Measurements from ENCODE around the gene PRDX6.

Gene PRDX6

GRCh38 chr1:173532237-173532636 is 55.1 kb downstream of the PRDX6 start:
- no peak overlapping the region for H3K27ac ChIP-seq
- TF ChIP-seq, protein P1, sequence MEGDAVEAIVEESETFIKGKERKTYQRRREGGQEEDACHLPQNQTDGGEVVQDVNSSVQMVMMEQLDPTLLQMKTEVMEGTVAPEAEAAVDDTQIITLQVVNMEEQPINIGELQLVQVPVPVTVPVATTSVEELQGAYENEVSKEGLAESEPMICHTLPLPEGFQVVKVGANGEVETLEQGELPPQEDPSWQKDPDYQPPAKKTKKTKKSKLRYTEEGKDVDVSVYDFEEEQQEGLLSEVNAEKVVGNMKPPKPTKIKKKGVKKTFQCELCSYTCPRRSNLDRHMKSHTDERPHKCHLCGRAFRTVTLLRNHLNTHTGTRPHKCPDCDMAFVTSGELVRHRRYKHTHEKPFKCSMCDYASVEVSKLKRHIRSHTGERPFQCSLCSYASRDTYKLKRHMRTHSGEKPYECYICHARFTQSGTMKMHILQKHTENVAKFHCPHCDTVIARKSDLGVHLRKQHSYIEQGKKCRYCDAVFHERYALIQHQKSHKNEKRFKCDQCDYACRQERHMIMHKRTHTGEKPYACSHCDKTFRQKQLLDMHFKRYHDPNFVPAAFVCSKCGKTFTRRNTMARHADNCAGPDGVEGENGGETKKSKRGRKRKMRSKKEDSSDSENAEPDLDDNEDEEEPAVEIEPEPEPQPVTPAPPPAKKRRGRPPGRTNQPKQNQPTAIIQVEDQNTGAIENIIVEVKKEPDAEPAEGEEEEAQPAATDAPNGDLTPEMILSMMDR (conservative IDR thresholded peaks at IDR 0.05), result no peak

DNA sequence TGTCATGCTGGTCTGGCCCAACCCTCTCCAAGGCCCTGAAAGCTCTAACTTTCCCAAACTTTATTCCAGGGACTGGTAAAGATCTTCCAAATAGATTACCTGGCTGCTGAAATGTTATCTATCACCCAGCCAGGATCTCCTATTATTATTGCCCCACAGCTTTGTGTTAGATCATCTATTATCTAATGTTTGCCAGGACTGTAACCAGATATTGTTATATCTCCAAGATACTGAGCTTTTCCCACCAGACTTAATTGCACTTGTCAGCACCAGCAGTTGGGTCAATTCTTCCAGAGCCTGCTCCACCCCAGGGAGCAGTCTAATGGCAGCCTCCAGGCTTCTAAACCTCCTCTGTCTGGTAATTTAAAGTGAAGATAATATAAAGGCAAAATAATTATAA is 59.1 kb downstream of the PRDX6 start:
- H3K27ac ChIP-seq, result no peak overlapping the region
- TF ChIP-seq, protein P1 (conservative IDR thresholded peaks at IDR 0.05), result no peak
